OCI-LY7 (cell line): Measurements from ENCODE around the gene C2CD4D. TPM values are rescaled to one million over a fixed set of nuclear protein-coding genes. Genes with fewer than 3 reads are reported as not detected.

Source experiments
- BruUV-seq: library from RNA; stranded (reverse); fragments of 400-500 nt; replicated peaks from 2 replicates; lab custom pipeline; 2021; lab: Mats Ljungman, UMichigan
- CTCF ChIA-PET: fragments of 300-600 bp; sonication (Branson Sonifier 250); formaldehyde crosslinking; loops from one replicate; lab custom pipeline; 2022; ENCODE audit warnings: antibody characterized with exemption; ENCODE audit not compliant: unreplicated experiment; lab: Charles Lee
- POLR2A ChIA-PET: fragments of 300-600 bp; sonication (Branson Sonifier 250); formaldehyde crosslinking; loops from one replicate; lab custom pipeline; 2022; ENCODE audit warnings: antibody characterized with exemption; lab: Charles Lee
- DNase-seq: peaks from one replicate; pipeline ENCODE4 v3.0.0-alpha.2; 2015; ENCODE audit warnings: low spot score
- H2AFZ ChIP-seq: fragments of 200-600 bp; sonication (generic), shearing (Covaris generic); 2 replicates; pipeline ENCODE4 v1.6.1; 2014; ENCODE audit warnings: mild to moderate bottlenecking, antibody characterized with exemption, low read length, moderate library complexity
- H3K27ac ChIP-seq: fragments of 200-600 bp; sonication (generic); 2 replicates; pipeline ENCODE4 v1.5.1; 2014; ENCODE audit warnings: mixed run types, low read depth, mild to moderate bottlenecking, moderate library complexity, low read length, inconsistent platforms; ENCODE audit not compliant: poor library complexity, severe bottlenecking
- H3K36me3 ChIP-seq: fragments of 200-600 bp; sonication (generic); 2 replicates; pipeline ENCODE4 v1.6.1; 2014; ENCODE audit warnings: mild to moderate bottlenecking, antibody characterized with exemption, low read length, moderate library complexity, mixed read lengths; ENCODE audit not compliant: insufficient read depth
- H3K4me1 ChIP-seq: fragments of 200-600 bp; sonication (generic); 2 replicates; pipeline ENCODE4 v1.5.1; 2014; ENCODE audit warnings: mild to moderate bottlenecking, low read length; ENCODE audit not compliant: insufficient read depth, poor library complexity, severe bottlenecking
- H3K4me2 ChIP-seq: fragments of 200-600 bp; sonication (generic); 2 replicates; pipeline ENCODE4 v1.6.1; 2014; ENCODE audit warnings: mild to moderate bottlenecking, low read length
- H3K4me3 ChIP-seq: fragments of 200-600 bp; sonication (generic); 2 replicates; pipeline ENCODE4 v1.5.1; 2014; ENCODE audit warnings: mild to moderate bottlenecking, low read depth, low read length; ENCODE audit not compliant: poor library complexity, severe bottlenecking
- H3K79me2 ChIP-seq: fragments of 200-600 bp; sonication (generic); 2 replicates; pipeline ENCODE4 v1.6.1; 2016; ENCODE audit warnings: low read depth, mild to moderate bottlenecking, low read length, moderate library complexity, mixed read lengths; ENCODE audit not compliant: insufficient read depth
- H3K9me2 ChIP-seq: fragments of 200-600 bp; sonication (generic); 2 replicates; pipeline ENCODE4 v1.6.1; 2016; ENCODE audit warnings: mild to moderate bottlenecking, low read length, mixed read lengths; ENCODE audit not compliant: insufficient read depth
- H3K9me3 ChIP-seq: fragments of 200-600 bp; sonication (generic); 2 replicates; pipeline ENCODE4 v1.6.1; 2014; ENCODE audit warnings: mild to moderate bottlenecking, mixed run types, low read length, mixed read lengths
- H4K20me1 ChIP-seq: fragments of 200-600 bp; sonication (generic); 2 replicates; pipeline ENCODE4 v1.6.1; 2014; ENCODE audit warnings: mild to moderate bottlenecking, antibody characterized with exemption, low read length, moderate library complexity, mixed read lengths; ENCODE audit not compliant: insufficient read depth
- EZH2phosphoT487 ChIP-seq: fragments of 200-600 bp; sonication (generic); IDR thresholded peaks from 2 replicates; pipeline ENCODE4 v1.6.1; 2018; ENCODE audit warnings: low read depth, borderline replicate concordance, mild to moderate bottlenecking, mixed run types, antibody characterized with exemption, low read length, moderate library complexity, mixed read lengths
- intact Hi-C: fragments of 100-400 bp; cut with micrococcal nuclease; formaldehyde crosslinking; loops from one replicate; pipeline ENCODE4 v1.10.0; 2022; ENCODE audit not compliant: unreplicated experiment
- total RNA-seq, 2 experiments: library from RNA; depleted of rRNA in 1 of 2; stranded (reverse); fragments of >200 nt in 1 of 2; shearing (Covaris generic) in 1 of 2; gene quantifications; 2 replicates each; pipeline ENCODE4 v1.2.3, GENCODE V29; 2014 to 2022
- TF ChIP-seq, protein P1 (sequence below): fragments of 200-600 bp; sonication (generic); conservative IDR thresholded peaks from 2 replicates; pipeline ENCODE4 v1.5.1; 2014; ENCODE audit warnings: mild to moderate bottlenecking, antibody characterized with exemption, low read length, moderate library complexity, mixed read lengths

Gene C2CD4D
- total RNA-seq, 2 experiments from 2014 or later = not detected

DNA sequence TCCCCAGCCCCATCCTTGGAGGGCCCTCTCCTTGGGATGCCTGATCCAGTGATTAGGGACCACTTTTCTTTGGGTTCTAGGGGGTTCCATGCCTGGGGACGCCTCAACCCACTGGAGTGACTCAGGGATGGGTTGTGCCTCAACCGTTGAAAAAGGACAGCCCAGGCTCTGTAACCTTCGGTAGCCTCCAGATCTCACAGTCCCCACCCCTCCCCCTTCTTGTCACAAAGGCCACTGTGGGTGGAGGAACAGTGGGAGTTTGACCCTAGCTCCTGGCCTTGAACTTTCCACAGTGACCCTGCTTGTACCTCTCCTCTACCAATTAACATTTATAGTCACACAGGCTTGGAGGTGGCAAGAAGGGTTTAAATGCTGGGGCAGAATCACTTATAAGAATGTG lies 5.4 kb downstream of the C2CD4D start:
- Histone ChIP-seq H3K4me2 (no peak overlapping the region), H3K36me3 (no peaks in the 10 kb centered on the region), H4K20me1 (no peaks in the 10 kb centered on the region), H2AFZ (no peak overlapping the region), H3K4me1 (peaks cover 6% of the 10 kb centered on the region), H3K4me3 (no peak overlapping the region), H3K27ac (no peak overlapping the region), H3K79me2 (no peaks in the 10 kb centered on the region), H3K9me2 (no peaks in the 10 kb centered on the region), H3K9me3 (no peaks in the 10 kb centered on the region)
- DNase-seq = no peak
- no peak for TF ChIP-seq EZH2phosphoT487
- TF ChIP-seq, protein P1, sequence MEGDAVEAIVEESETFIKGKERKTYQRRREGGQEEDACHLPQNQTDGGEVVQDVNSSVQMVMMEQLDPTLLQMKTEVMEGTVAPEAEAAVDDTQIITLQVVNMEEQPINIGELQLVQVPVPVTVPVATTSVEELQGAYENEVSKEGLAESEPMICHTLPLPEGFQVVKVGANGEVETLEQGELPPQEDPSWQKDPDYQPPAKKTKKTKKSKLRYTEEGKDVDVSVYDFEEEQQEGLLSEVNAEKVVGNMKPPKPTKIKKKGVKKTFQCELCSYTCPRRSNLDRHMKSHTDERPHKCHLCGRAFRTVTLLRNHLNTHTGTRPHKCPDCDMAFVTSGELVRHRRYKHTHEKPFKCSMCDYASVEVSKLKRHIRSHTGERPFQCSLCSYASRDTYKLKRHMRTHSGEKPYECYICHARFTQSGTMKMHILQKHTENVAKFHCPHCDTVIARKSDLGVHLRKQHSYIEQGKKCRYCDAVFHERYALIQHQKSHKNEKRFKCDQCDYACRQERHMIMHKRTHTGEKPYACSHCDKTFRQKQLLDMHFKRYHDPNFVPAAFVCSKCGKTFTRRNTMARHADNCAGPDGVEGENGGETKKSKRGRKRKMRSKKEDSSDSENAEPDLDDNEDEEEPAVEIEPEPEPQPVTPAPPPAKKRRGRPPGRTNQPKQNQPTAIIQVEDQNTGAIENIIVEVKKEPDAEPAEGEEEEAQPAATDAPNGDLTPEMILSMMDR = no peak
- CTCF ChIA-PET = no interaction called here
- POLR2A ChIA-PET = no interaction called here
- no TSS peak for BruUV-seq
- intact Hi-C loops = loop anchor here (5.0 kb wide), 1 partner anchor 392 kb away; no protein-coding TSS in a partner anchor

DNA sequence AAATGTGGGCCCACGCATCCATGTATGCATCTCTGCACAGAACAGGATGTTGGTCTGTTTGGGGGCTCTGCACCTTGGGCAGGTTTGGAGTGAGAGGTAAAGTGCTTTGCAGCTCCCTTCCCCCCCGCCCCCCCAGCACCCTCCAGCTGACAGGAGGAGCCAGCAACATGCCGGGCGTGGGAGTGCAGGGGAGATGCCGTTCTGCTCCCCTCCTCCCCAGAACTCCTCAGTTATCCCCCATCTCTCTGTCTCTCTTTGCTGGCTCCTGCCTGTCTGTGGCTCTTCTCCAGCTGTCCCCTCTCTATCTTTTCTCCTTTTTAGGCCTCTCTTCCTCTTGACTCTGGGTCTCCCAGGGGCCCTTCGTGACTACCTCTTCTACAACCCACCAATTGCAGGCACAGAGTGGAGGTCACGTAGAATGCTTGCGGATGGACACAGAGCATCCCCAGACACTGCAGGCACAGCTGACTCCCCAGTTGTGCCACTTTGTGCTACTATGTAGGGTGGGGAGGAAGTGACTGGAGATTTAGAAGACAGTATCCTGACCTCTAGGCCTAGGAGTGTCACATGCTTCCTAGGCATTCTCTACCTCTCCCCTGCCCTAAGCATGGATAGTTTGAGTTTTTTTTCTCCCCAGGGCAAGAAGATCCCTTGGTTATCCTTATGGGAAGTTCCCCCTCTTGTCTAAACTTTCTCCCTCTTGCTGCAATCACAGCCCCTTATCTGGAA lies 6.3 kb downstream of the C2CD4D start:
- intact Hi-C loops = loop anchor here (5.0 kb wide), 1 partner anchor 391 kb away; no protein-coding TSS in a partner anchor
- peaks cover 6% of the 10 kb centered on the region for H3K4me1 ChIP-seq
- no peaks in the 10 kb centered on the region for H3K36me3 ChIP-seq
- no peak overlapping the region for H3K4me2 ChIP-seq
- ChIA-PET CTCF (no interaction called here), POLR2A (no interaction called here)
- no peak overlapping the region for H3K27ac ChIP-seq
- TF ChIP-seq, protein P1 = no peak
- no peak for TF ChIP-seq EZH2phosphoT487
- no peaks in the 10 kb centered on the region for H3K9me2 ChIP-seq
- no TSS peak for BruUV-seq
- H4K20me1 ChIP-seq = no peaks in the 10 kb centered on the region
- no peak overlapping the region for H2AFZ ChIP-seq
- DNase-seq = no peak
- H3K4me3 ChIP-seq = no peak overlapping the region
- no peaks in the 10 kb centered on the region for H3K9me3 ChIP-seq
- no peaks in the 10 kb centered on the region for H3K79me2 ChIP-seq

DNA sequence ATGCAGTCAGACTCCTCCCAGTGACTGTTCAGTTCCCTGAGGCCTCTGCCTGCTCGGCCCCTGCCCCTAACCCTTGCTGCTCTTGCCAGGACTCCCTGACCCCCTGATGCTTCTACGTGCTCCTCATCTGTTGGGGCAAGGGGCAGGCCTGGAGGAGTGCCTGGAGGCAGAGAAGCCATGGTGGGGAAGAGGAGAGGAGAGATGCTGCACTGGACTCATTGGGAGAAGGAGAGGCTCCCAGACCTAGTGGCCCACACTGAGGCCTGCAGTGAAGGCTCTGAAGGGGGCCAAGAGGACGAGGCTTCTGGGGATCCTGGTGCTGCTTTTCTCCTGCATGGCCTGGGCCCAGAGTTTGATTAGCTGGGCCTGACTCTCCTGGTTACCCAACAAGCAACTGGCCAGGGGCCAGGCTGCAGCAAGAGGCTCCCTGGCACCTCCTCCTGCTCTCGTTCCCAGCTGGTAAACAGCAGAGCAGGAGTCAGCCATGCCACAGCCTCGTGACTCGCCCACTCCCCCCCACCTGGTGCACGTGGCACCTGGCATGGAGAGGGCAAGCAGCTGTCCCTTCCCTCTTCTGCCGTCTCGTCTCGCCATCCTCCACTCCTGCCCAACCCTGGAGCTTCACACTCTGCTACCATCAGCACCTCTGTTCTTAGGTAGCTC lies 7.2 kb downstream of the C2CD4D start:
- no peaks in the 10 kb centered on the region for H3K79me2 ChIP-seq
- H2AFZ ChIP-seq = 0 out of 2 replicates have a peak overlapping the region, but pooled peaks have one; percentile 5
- H3K4me2 ChIP-seq = no peak overlapping the region
- no peak overlapping the region for H3K4me3 ChIP-seq
- ChIA-PET CTCF (no interaction called here), POLR2A (no interaction called here)
- no peak for DNase-seq
- intact Hi-C loops = loop anchor here (5.0 kb wide), 1 partner anchor 390 kb away; no protein-coding TSS in a partner anchor
- peaks cover 6% of the 10 kb centered on the region for H3K4me1 ChIP-seq
- no peaks in the 10 kb centered on the region for H3K9me2 ChIP-seq
- no TSS peak for BruUV-seq
- H3K9me3 ChIP-seq = no peaks in the 10 kb centered on the region
- H4K20me1 ChIP-seq = no peaks in the 10 kb centered on the region
- TF ChIP-seq, protein P1 = no peak
- TF ChIP-seq EZH2phosphoT487 = no peak
- no peaks in the 10 kb centered on the region for H3K36me3 ChIP-seq
- H3K27ac ChIP-seq = no peak overlapping the region
